ENCODE measurements around the gene SSTR5. TPM values are rescaled to one million over a fixed set of nuclear protein-coding genes. Genes with fewer than 3 reads are reported as not detected.
A peak's percentile ranks its signal among the peaks of the same experiment; 100 is the strongest.

Gene SSTR5
- total RNA-seq, 4 donors from 2014 or later = 1.5 TPM; not detected in 3

GRCh38 chr16:1100084-1100800 lies 27.7 kb downstream of the SSTR5 start:
- no peak for TF ChIP-seq CTCF (IDR thresholded peaks at IDR 0.05)
- TF ChIP-seq EP300 (IDR thresholded peaks at IDR 0.05) = no peak
- TF ChIP-seq POLR2A (IDR thresholded peaks at IDR 0.05) = no peak
- no peak for TF ChIP-seq POLR2AphosphoS5 (IDR thresholded peaks at IDR 0.05)
- peaks cover 94% of the 10 kb centered on the region for H3K27me3 ChIP-seq
- WGBS = no CpG with 5 or more reads among the region's 21 CpGs

GRCh38 chr16:1101133-1101532 lies 28.6 kb downstream of the SSTR5 start:
- H3K4me3 ChIP-seq = no peak overlapping the region
- peaks cover 11% of the 10 kb centered on the region for H3K4me1 ChIP-seq
- H3K36me3 ChIP-seq = no peaks in the 10 kb centered on the region
- H3K27me3 ChIP-seq = peaks cover 98% of the 10 kb centered on the region
- no peak overlapping the region for H3K27ac ChIP-seq
- 57% methylated on average over 13 of the region's 25 CpGs for WGBS
- H3K9me3 ChIP-seq = no peaks in the 10 kb centered on the region
- DNase-seq (ENCODE audit: low spot score in 2 of 2) = no peak
- TF ChIP-seq CTCF (IDR thresholded peaks at IDR 0.05) (no peak), POLR2A (IDR thresholded peaks at IDR 0.05) (no peak), EP300 (IDR thresholded peaks at IDR 0.05) (no peak), POLR2AphosphoS5 (IDR thresholded peaks at IDR 0.05) (no peak)

More at GRCh38 chr16:1100084-1100800, 27.7 kb downstream of the SSTR5 start:
- DNase-seq (ENCODE audit: low spot score in 2 of 2) = no peak
- no peak overlapping the region for H3K27ac ChIP-seq
- H3K9me3 ChIP-seq = no peaks in the 10 kb centered on the region
- peaks cover 11% of the 10 kb centered on the region for H3K4me1 ChIP-seq
- no peaks in the 10 kb centered on the region for H3K36me3 ChIP-seq
- no peak overlapping the region for H3K4me3 ChIP-seq

DNA sequence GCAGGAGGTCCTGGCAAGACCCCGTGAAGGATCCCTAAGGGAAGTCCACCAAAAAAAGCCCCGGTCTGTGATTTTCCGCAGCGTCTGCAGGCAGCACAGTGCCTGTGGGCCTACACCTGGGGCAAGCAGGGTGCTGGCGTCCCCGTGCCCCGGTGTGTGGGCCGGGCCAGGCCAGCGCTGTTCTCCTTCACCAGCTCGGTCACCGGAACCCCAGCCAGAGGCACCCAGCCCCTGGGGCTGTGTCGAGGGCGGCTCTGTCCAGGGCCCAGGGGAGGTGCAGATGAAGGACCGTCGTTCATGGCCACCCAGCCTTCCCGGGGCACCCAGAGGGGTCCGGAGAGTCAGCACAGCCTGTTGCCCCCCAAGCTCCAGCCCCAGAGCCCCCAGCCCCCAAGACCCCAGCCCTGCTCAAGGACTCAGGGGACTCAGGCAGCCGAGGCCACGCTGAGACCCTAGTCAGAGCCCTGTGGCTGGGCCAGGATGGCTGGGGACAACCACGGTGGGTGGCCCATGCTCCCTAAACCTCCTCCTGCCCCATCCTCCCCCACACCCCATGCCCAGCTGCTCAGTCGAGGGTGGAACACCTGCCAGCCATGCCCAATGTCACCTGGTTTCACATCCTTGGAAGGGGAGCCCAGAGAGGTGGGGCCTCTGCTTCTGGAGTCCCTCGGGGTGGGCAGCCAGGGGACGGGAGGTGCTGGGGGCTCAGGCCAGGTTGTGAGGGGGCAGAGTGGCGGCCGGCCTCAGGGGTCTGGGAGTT lies 29.2 kb downstream of the SSTR5 start:
- DNase-seq (ENCODE audit: low spot score in 2 of 2) = no peak
- Histone ChIP-seq H3K27ac (no peak overlapping the region), H3K4me3 (no peak overlapping the region), H3K36me3 (no peaks in the 10 kb centered on the region), H3K27me3 (peaks cover 98% of the 10 kb centered on the region), H3K9me3 (no peaks in the 10 kb centered on the region), H3K4me1 (peaks cover 11% of the 10 kb centered on the region)
- TF ChIP-seq POLR2A (IDR thresholded peaks at IDR 0.05) (no peak), CTCF (IDR thresholded peaks at IDR 0.05) (no peak), POLR2AphosphoS5 (IDR thresholded peaks at IDR 0.05) (no peak), EP300 (IDR thresholded peaks at IDR 0.05) (no peak)
- WGBS = 51% methylated on average over 14 of the region's 25 CpGs

DNA sequence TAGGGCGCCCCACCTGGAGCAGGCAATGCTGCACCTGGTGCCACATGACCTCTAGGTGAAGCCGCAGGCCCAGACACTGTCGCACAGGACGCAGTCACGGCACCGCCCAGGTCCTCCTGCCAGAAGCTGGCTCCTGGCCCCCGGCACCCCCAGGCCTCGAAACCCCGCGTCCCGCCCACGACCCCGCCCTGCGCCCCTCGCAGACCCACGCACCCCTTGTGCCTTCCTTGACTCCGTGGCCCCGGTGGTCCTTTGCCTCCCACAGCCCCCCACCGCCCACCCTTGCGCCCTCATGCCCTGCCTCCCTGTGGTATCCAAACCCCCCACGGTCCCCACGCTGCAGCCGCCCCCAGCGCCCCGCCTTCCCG lies 29.8 kb downstream of the SSTR5 start:
- Histone ChIP-seq H3K27ac (no peak overlapping the region), H3K27me3 (peaks cover 98% of the 10 kb centered on the region), H3K4me1 (peaks cover 11% of the 10 kb centered on the region), H3K9me3 (no peaks in the 10 kb centered on the region), H3K4me3 (no peak overlapping the region), H3K36me3 (no peaks in the 10 kb centered on the region)
- TF ChIP-seq CTCF (IDR thresholded peaks at IDR 0.05) (no peak), POLR2AphosphoS5 (IDR thresholded peaks at IDR 0.05) (no peak), EP300 (IDR thresholded peaks at IDR 0.05) (no peak), POLR2A (IDR thresholded peaks at IDR 0.05) (no peak)
- WGBS = 46% methylated on average over 10 of the region's 26 CpGs
- DNase-seq (ENCODE audit: low spot score in 2 of 2) = no peak

- H3K4me1 ChIP-seq = peaks cover 11% of the 10 kb centered on the region
- H3K9me3 ChIP-seq = no peaks in the 10 kb centered on the region
- H3K4me3 ChIP-seq = peak overlapping the region; percentile 27
- no CpG with 5 or more reads among the region's 61 CpGs for WGBS
- peaks cover 98% of the 10 kb centered on the region for H3K27me3 ChIP-seq
- DNase-seq (ENCODE audit: low spot score in 2 of 2) = no peak
- H3K36me3 ChIP-seq = no peaks in the 10 kb centered on the region
- H3K27ac ChIP-seq = no peak overlapping the region
- TF ChIP-seq EP300 (IDR thresholded peaks at IDR 0.05) (no peak), POLR2A (IDR thresholded peaks at IDR 0.05) (no peak), POLR2AphosphoS5 (IDR thresholded peaks at IDR 0.05) (no peak), CTCF (IDR thresholded peaks at IDR 0.05) (peak; percentile 36 to 87)
Measured at GRCh38 chr16:1102921-1103635, 30.5 kb downstream of the SSTR5 start.
